AG10803 (cell line): ENCODE results near the gene RPS19BP1.

ENCODE experiments used
- DNase-seq: peaks from one replicate; pipeline ENCODE4 v3.0.0; 2010; ENCODE audit warnings: low read depth
- H3K4me3 ChIP-seq: 2 replicates; pipeline ENCODE4 v1.5.1; 2011; ENCODE audit warnings: mild to moderate bottlenecking, low read length, control low read depth
- TF ChIP-seq, protein P1 (sequence below): conservative IDR thresholded peaks from 2 replicates; pipeline ENCODE4 v1.5.1; 2011; ENCODE audit warnings: mild to moderate bottlenecking, low read length, control low read depth, inconsistent platforms

Gene RPS19BP1

DNA sequence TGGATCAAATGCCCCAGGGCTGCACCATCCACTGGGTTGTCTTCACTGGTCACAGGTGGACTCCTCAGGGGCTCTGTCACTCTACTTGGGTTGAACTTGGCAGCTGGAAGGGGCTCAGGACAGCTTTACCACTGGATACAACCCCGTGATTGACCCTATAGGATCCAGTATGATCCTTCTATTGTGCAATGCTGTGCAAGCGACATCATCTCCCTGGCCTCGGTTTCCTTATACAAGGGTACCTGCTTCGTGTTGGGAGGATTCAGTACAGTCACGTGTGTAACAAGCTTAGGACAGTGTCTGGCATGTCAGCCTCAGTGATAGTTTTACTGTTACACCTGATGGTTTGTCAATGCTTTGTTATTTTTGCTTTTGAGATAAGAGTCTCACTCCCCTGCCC lies 51.0 kb downstream of the RPS19BP1 start:
- TF ChIP-seq, protein P1, sequence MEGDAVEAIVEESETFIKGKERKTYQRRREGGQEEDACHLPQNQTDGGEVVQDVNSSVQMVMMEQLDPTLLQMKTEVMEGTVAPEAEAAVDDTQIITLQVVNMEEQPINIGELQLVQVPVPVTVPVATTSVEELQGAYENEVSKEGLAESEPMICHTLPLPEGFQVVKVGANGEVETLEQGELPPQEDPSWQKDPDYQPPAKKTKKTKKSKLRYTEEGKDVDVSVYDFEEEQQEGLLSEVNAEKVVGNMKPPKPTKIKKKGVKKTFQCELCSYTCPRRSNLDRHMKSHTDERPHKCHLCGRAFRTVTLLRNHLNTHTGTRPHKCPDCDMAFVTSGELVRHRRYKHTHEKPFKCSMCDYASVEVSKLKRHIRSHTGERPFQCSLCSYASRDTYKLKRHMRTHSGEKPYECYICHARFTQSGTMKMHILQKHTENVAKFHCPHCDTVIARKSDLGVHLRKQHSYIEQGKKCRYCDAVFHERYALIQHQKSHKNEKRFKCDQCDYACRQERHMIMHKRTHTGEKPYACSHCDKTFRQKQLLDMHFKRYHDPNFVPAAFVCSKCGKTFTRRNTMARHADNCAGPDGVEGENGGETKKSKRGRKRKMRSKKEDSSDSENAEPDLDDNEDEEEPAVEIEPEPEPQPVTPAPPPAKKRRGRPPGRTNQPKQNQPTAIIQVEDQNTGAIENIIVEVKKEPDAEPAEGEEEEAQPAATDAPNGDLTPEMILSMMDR, result no peak
- H3K4me3 ChIP-seq, result no peak overlapping the region
- DNase-seq, result no peak

DNA sequence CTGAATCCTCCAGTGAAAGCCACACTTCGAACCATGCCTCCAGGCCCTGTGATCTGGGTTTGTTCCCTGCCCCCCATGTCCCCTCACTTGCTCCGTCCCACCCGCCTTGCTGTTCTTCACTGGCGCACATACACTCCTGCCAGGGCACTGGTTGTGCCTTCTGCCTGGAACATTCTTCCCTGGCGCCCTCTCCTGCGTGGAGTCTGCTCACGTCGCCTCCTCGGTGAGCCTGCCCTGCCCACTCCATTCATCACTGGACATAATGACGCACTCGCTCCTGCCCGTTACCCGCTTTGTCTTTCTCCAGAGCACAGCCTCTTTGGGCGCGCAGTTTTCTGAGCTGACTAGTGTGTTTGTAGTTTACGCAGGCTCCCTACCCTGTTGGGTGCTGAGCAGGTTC lies 51.5 kb downstream of the RPS19BP1 start:
- H3K4me3 ChIP-seq, result no peak overlapping the region
- DNase-seq, result no peak
- TF ChIP-seq, protein P1, result no peak

DNA sequence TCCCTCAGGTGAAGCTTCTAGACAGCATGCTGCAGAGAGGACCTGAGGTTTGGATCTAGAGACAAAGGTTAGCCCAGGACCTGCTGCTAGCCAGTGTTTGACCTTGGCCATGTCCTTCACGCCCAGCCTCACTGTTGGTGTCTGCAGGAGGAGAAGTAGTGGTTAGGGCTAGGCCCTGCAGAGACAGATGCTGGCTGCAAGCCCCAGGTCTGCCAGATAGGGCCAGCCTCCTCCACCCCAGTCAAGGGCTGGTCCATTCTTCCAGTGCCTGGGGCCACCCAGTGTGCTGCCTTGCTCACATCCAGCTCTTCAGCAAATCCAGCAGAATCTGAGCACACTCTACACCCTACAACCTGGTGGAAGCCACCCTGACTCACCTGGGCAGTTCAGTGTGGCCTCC lies 52.0 kb downstream of the RPS19BP1 start:
- no peak overlapping the region for H3K4me3 ChIP-seq
- TF ChIP-seq, protein P1, result no peak
- no peak for DNase-seq

DNA sequence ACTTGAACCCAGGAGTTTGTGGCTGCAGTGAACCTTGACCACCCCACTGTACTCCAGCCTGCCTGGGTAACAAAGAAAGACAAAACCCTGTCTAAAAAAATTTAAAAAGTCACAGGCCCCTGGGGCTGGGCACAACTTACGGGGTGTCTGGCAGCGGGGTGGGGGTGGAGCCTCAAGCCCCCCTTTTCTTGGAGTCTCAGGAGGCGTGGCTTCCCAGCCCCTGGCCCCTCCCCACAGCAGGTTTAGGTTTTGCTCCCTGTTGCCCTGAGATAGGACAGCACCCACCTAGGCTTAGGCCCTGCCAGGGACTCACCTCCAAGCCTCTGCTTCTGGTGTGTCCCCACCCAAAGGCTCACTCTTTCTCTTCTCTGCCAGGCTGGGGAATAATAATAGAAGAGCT lies 53.3 kb downstream of the RPS19BP1 start:
- TF ChIP-seq, protein P1, result no peak
- no peak for DNase-seq
- H3K4me3 ChIP-seq, result no peak overlapping the region
